ENCODE data around the gene DENND10. TPM values are rescaled to one million over a fixed set of nuclear protein-coding genes. Genes with fewer than 3 reads are reported as not detected.

The DENND10 gene
- total and polyA plus RNA-seq, 2 donors (not counting 1 experiment from before 2014, with no cell fraction given): 116 to 125 TPM

- no peaks in the 10 kb centered on the region for H3K9me3 ChIP-seq (ENCODE audit: control insufficient read depth, insufficient read depth, low read depth, low read length)
- H3K27ac ChIP-seq (ENCODE audit: insufficient read depth, low read length): no peak overlapping the region
- no peaks in the 10 kb centered on the region for H4K20me1 ChIP-seq (ENCODE audit: control insufficient read depth, extremely low read depth, insufficient read depth, low read length)
- no peaks in the 10 kb centered on the region for H3K27me3 ChIP-seq (ENCODE audit: control insufficient read depth, insufficient read depth, low read length)
- no peaks in the 10 kb centered on the region for H3K36me3 ChIP-seq (ENCODE audit: control insufficient read depth, insufficient read depth, low read length)
- no peak overlapping the region for H2AFZ ChIP-seq (ENCODE audit: low read length)
- no peaks in the 10 kb centered on the region for H3K79me2 ChIP-seq (ENCODE audit: control insufficient read depth, insufficient read depth, low read length)
- H3K9ac ChIP-seq (ENCODE audit: insufficient read depth, low read length): no peak overlapping the region
- TF ChIP-seq EZH2 (IDR thresholded peaks at IDR 0.05; ENCODE audit: low read length, missing control alignments) (no peak), CTCF (conservative IDR thresholded peaks at IDR 0.05 in 1 of 2, IDR thresholded peaks at IDR 0.05 in 1 of 2; ENCODE audit: low read depth in 1 of 2, low read length in 2 of 2) (no peak)
- DNase-seq (ENCODE audit: low read depth in 2 of 2): no peak
- H3K4me2 ChIP-seq (ENCODE audit: extremely low read depth, insufficient read depth, low read length): no peak overlapping the region
- H3K4me1 ChIP-seq (ENCODE audit: control insufficient read depth, extremely low read depth, insufficient read depth, low read length): no peaks in the 10 kb centered on the region
- no peak overlapping the region for H3K4me3 ChIP-seq (replicated peaks in 1 of 4; ENCODE audit: control extremely low read depth in 1 of 4, insufficient read depth in 1 of 4, low read depth in 3 of 4, low read length in 4 of 4)
Observed at GRCh38 chr10:119125942-119126341, 22.0 kb downstream of the DENND10 start.

- H3K9ac ChIP-seq (ENCODE audit: insufficient read depth, low read length): no peak overlapping the region
- H3K4me3 ChIP-seq (replicated peaks in 1 of 4; ENCODE audit: control extremely low read depth in 1 of 4, insufficient read depth in 1 of 4, low read depth in 3 of 4, low read length in 4 of 4): no peak overlapping the region
- no peaks in the 10 kb centered on the region for H3K27me3 ChIP-seq (ENCODE audit: control insufficient read depth, insufficient read depth, low read length)
- H3K27ac ChIP-seq (ENCODE audit: insufficient read depth, low read length): no peak overlapping the region
- DNase-seq (ENCODE audit: low read depth in 2 of 2): peak in 1 of 2 donors; percentile 35
- no peak overlapping the region for H3K4me2 ChIP-seq (ENCODE audit: extremely low read depth, insufficient read depth, low read length)
- H3K4me1 ChIP-seq (ENCODE audit: control insufficient read depth, extremely low read depth, insufficient read depth, low read length): no peaks in the 10 kb centered on the region
- no peaks in the 10 kb centered on the region for H3K9me3 ChIP-seq (ENCODE audit: control insufficient read depth, insufficient read depth, low read depth, low read length)
- H4K20me1 ChIP-seq (ENCODE audit: control insufficient read depth, extremely low read depth, insufficient read depth, low read length): no peaks in the 10 kb centered on the region
- TF ChIP-seq CTCF (conservative IDR thresholded peaks at IDR 0.05 in 1 of 2, IDR thresholded peaks at IDR 0.05 in 1 of 2; ENCODE audit: low read depth in 1 of 2, low read length in 2 of 2) (no peak), EZH2 (IDR thresholded peaks at IDR 0.05; ENCODE audit: low read length, missing control alignments) (no peak)
- peaks cover 6% of the 10 kb centered on the region for H3K36me3 ChIP-seq (ENCODE audit: control insufficient read depth, insufficient read depth, low read length)
- no peaks in the 10 kb centered on the region for H3K79me2 ChIP-seq (ENCODE audit: control insufficient read depth, insufficient read depth, low read length)
- H2AFZ ChIP-seq (ENCODE audit: low read length): no peak overlapping the region
Observed at GRCh38 chr10:119129721-119130120, 25.8 kb downstream of the DENND10 start.

GRCh38 chr10:119131512-119132240, 27.8 kb downstream of the DENND10 start:
- Histone ChIP-seq H2AFZ (ENCODE audit: low read length) (peak overlapping the region; percentile 41), H3K79me2 (ENCODE audit: control insufficient read depth, insufficient read depth, low read length) (no peaks in the 10 kb centered on the region), H3K9ac (ENCODE audit: insufficient read depth, low read length) (no peak overlapping the region), H3K27ac (ENCODE audit: insufficient read depth, low read length) (peak overlapping the region; percentile 5), H3K9me3 (ENCODE audit: control insufficient read depth, insufficient read depth, low read depth, low read length) (no peaks in the 10 kb centered on the region), H3K4me2 (ENCODE audit: extremely low read depth, insufficient read depth, low read length) (peak overlapping the region; percentile 64), H3K36me3 (ENCODE audit: control insufficient read depth, insufficient read depth, low read length) (peaks cover 6% of the 10 kb centered on the region), H3K4me1 (ENCODE audit: control insufficient read depth, extremely low read depth, insufficient read depth, low read length) (peaks cover 4% of the 10 kb centered on the region), H3K4me3 (replicated peaks in 1 of 4; ENCODE audit: control extremely low read depth in 1 of 4, insufficient read depth in 1 of 4, low read depth in 3 of 4, low read length in 4 of 4) (peak overlapping the region in 2 of 4 experiments; percentile 29 to 45), H3K27me3 (ENCODE audit: control insufficient read depth, insufficient read depth, low read length) (no peaks in the 10 kb centered on the region), H4K20me1 (ENCODE audit: control insufficient read depth, extremely low read depth, insufficient read depth, low read length) (no peaks in the 10 kb centered on the region)
- peak in 1 of 2 donors; percentile 71 for DNase-seq (ENCODE audit: low read depth in 2 of 2)
- TF ChIP-seq EZH2 (IDR thresholded peaks at IDR 0.05; ENCODE audit: low read length, missing control alignments): no peak
- no peak for TF ChIP-seq CTCF (conservative IDR thresholded peaks at IDR 0.05 in 1 of 2, IDR thresholded peaks at IDR 0.05 in 1 of 2; ENCODE audit: low read depth in 1 of 2, low read length in 2 of 2)

All from fibroblast of lung (primary cell).